ENCODE data around the gene EPHB2. TPM values are rescaled to one million over a fixed set of nuclear protein-coding genes. Genes with fewer than 3 reads are reported as not detected.

Gene EPHB2
- total and polyA plus RNA-seq, 2 of the 8 experiments (the other 6 are each of a cell fraction or from before 2014, with no cell fraction given), result 15.8 to 17.2 TPM

GRCh38 chr1:22699681-22700520 lies 10.7 kb upstream of the EPHB2 start:
- no peaks in the 10 kb centered on the region for H3K9me3 ChIP-seq (ENCODE audit: insufficient read depth in 2 of 2, low read depth in 1 of 2, low read length in 1 of 2)
- H2BK12ac ChIP-seq (ENCODE audit: low read depth, low read length), result no peak overlapping the region
- H3K4me2 ChIP-seq (ENCODE audit: insufficient read depth in 1 of 2, low read depth in 2 of 2, low read length in 2 of 2), result no peak overlapping the region
- no peak overlapping the region for H3K4me3 ChIP-seq (ENCODE audit: extremely low read depth in 1 of 4, insufficient read depth in 2 of 4, low read depth in 3 of 4, low read length in 4 of 4)
- H3K4ac ChIP-seq (replicated peaks; ENCODE audit: insufficient read length, low read depth, low read length), result no peak overlapping the region
- no peaks in the 10 kb centered on the region for H3K79me1 ChIP-seq (ENCODE audit: low read depth, low read length)
- H2AFZ ChIP-seq (ENCODE audit: low read length), result no peak overlapping the region
- no peaks in the 10 kb centered on the region for H3K27me3 ChIP-seq (replicated peaks in 1 of 4; ENCODE audit: control insufficient read depth in 3 of 4, extremely low read depth in 1 of 4, insufficient read depth in 3 of 4, low read length in 3 of 4)
- no peak overlapping the region for H3K23ac ChIP-seq (ENCODE audit: insufficient read length)
- H2BK5ac ChIP-seq (ENCODE audit: low read depth, low read length), result no peak overlapping the region
- POLR2A ChIA-PET (ENCODE audit: partially characterized antibody), result interaction anchor here (1.3 kb wide), 1 partner anchor 16 kb away, joined by 4 read pairs; no protein-coding TSS in a partner anchor
- DNase-seq (ENCODE audit: low read depth in 1 of 2, low spot score in 2 of 2) (no peak), FAIRE-seq (no peak)
- no peaks in the 10 kb centered on the region for H3K79me2 ChIP-seq (ENCODE audit: control insufficient read depth in 1 of 2, insufficient read depth in 2 of 2, low read length in 2 of 2)
- H3K27ac ChIP-seq (ENCODE audit: low read depth, low read length), result no peak overlapping the region
- no peak overlapping the region for H3K9ac ChIP-seq (replicated peaks in 1 of 4; ENCODE audit: extremely low read depth in 1 of 4, low read depth in 3 of 4, low read length in 3 of 4)
- H3K23me2 ChIP-seq (ENCODE audit: low read depth, low read length), result no peaks in the 10 kb centered on the region
- H4K20me1 ChIP-seq (replicated peaks in 1 of 2; ENCODE audit: control insufficient read depth in 1 of 2, insufficient read depth in 2 of 2, low read length in 2 of 2), result no peaks in the 10 kb centered on the region
- no peaks in the 10 kb centered on the region for H3K36me3 ChIP-seq (ENCODE audit: control insufficient read depth in 2 of 4, insufficient read depth in 4 of 4, low read length in 3 of 4)
- no peak overlapping the region for H4K91ac ChIP-seq (replicated peaks; ENCODE audit: insufficient read length, low read length)
- H2BK20ac ChIP-seq (ENCODE audit: low read length), result no peak overlapping the region
- H3K18ac ChIP-seq (ENCODE audit: extremely low read depth, low read length), result no peak overlapping the region
- H2BK15ac ChIP-seq (ENCODE audit: low read length), result no peak overlapping the region; the same call in 1 of the 2 replicates
- no peak overlapping the region for H4K5ac ChIP-seq (ENCODE audit: insufficient read length, low read depth, low read length)
- no peak overlapping the region for H2BK120ac ChIP-seq (replicated peaks; ENCODE audit: low read depth, low read length)
- H4K8ac ChIP-seq (ENCODE audit: extremely low read depth, insufficient read depth, low read length), result 0 out of 2 replicates have a peak overlapping the region, but pooled peaks have one; percentile 3
- 78% methylated on average over 14 of the region's 14 CpGs; no CpG with 5 or more reads in 1 of the 2 experiments for WGBS, 2 experiments (ENCODE audit: extremely low coverage in 1 of 2, insufficient coverage in 1 of 2, insufficient read length in 1 of 2, insufficient replicate concordance in 2 of 2, low coverage in 1 of 2, low lambda C conversion rate in 2 of 2, missing lambda C conversion rate in 1 of 2)
- H3K56ac ChIP-seq (replicated peaks; ENCODE audit: insufficient read length, low read depth, low read length), result no peak overlapping the region
- H2AK5ac ChIP-seq (ENCODE audit: low read depth, low read length), result no peak overlapping the region
- no peak overlapping the region for H3K14ac ChIP-seq (ENCODE audit: insufficient read length)
- TF ChIP-seq EZH2 (IDR thresholded peaks at IDR 0.05; ENCODE audit: low read depth, low read length, severe bottlenecking) (no peak), ZNF274 (IDR thresholded peaks at IDR 0.05; ENCODE audit: borderline replicate concordance, extremely low read depth, low read length) (no peak), TAF1 (IDR thresholded peaks at IDR 0.05; ENCODE audit: low read depth, low read length) (no peak), SP2 (IDR thresholded peaks at IDR 0.05; ENCODE audit: low read length) (no peak), SAP30 (IDR thresholded peaks at IDR 0.05; ENCODE audit: insufficient read depth, insufficient replicate concordance, low read length) (no peak)
- TF ChIP-seq, protein P1, sequence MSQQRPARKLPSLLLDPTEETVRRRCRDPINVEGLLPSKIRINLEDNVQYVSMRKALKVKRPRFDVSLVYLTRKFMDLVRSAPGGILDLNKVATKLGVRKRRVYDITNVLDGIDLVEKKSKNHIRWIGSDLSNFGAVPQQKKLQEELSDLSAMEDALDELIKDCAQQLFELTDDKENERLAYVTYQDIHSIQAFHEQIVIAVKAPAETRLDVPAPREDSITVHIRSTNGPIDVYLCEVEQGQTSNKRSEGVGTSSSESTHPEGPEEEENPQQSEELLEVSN (IDR thresholded peaks at IDR 0.05), result no peak
- CTCF ChIA-PET (ENCODE audit: partially characterized antibody), result interaction anchor here (1.0 to 10.1 kb wide), 9 partner anchors 9 to 230 kb away, joined by 3 to 86 read pairs (median 4); no protein-coding TSS in a partner anchor
- peaks cover 0 to 4% (median 0%) of the 10 kb centered on the region in 4 experiments; a peak in 1 of 7 replicates for H3K4me1 ChIP-seq (replicated peaks in 1 of 4; ENCODE audit: control insufficient read depth in 3 of 4, insufficient read depth in 4 of 4, low read length in 3 of 4)
